Measurements from ENCODE around the gene TRMT44.

TRMT44 gene

GRCh38 chr4:8513931-8514330, 73.4 kb downstream of the TRMT44 start:
- peaks cover 6% of the 10 kb centered on the region for H3K9me3 Mint-ChIP-seq

GRCh38 chr4:8514391-8514790, 73.8 kb downstream of the TRMT44 start:
- ATAC-seq: no peak

More at GRCh38 chr4:8513931-8514330, 73.4 kb downstream of the TRMT44 start:
- H3K36me3 Mint-ChIP-seq: no peaks in the 10 kb centered on the region
- no peaks in the 10 kb centered on the region for H3K4me1 Mint-ChIP-seq
- DNase-seq (ENCODE audit: low spot score in 2 of 2) (no peak), ATAC-seq (no peak)
- no peak overlapping the region for H3K27ac Mint-ChIP-seq
- no peak overlapping the region for H3K4me3 Mint-ChIP-seq

GRCh38 chr4:8515316-8516060, 74.9 kb downstream of the TRMT44 start:
- DNase-seq (ENCODE audit: low spot score in 2 of 2) (no peak), ATAC-seq (no peak)
- no peak overlapping the region for H3K27ac Mint-ChIP-seq
- peaks cover 6% of the 10 kb centered on the region for H3K9me3 Mint-ChIP-seq
- no peaks in the 10 kb centered on the region for H3K4me1 Mint-ChIP-seq
- no peak overlapping the region for H3K4me3 Mint-ChIP-seq
- no peaks in the 10 kb centered on the region for H3K36me3 Mint-ChIP-seq

More at GRCh38 chr4:8514391-8514790, 73.8 kb downstream of the TRMT44 start:
- no peak for DNase-seq (ENCODE audit: low spot score in 2 of 2)
- Mint-ChIP-seq H3K36me3 (no peaks in the 10 kb centered on the region), H3K4me1 (no peaks in the 10 kb centered on the region), H3K4me3 (no peak overlapping the region), H3K27ac (no peak overlapping the region), H3K9me3 (peaks cover 6% of the 10 kb centered on the region)

- peak; percentile 23 for ATAC-seq
- Mint-ChIP-seq H3K4me3 (no peak overlapping the region), H3K27ac (no peak overlapping the region), H3K9me3 (peaks cover 6% of the 10 kb centered on the region), H3K4me1 (no peaks in the 10 kb centered on the region), H3K36me3 (no peaks in the 10 kb centered on the region)
- no peak for DNase-seq (ENCODE audit: low spot score in 2 of 2)
Observed at GRCh38 chr4:8516061-8516573, 75.5 kb downstream of the TRMT44 start.

- no peak for ATAC-seq
- no peak overlapping the region for H3K4me3 Mint-ChIP-seq
Observed at GRCh38 chr4:8516996-8517550, 76.5 kb downstream of the TRMT44 start.

GRCh38 chr4:8517946-8518345, 77.4 kb downstream of the TRMT44 start:
- H3K4me1 Mint-ChIP-seq: no peaks in the 10 kb centered on the region
- ATAC-seq (no peak), DNase-seq (ENCODE audit: low spot score in 2 of 2) (no peak)
- no peak overlapping the region for H3K27ac Mint-ChIP-seq
- H3K36me3 Mint-ChIP-seq: no peaks in the 10 kb centered on the region
- H3K9me3 Mint-ChIP-seq: peaks cover 5% of the 10 kb centered on the region
- no peak overlapping the region for H3K4me3 Mint-ChIP-seq

More at GRCh38 chr4:8516996-8517550, 76.5 kb downstream of the TRMT44 start:
- Mint-ChIP-seq H3K9me3 (peaks cover 6% of the 10 kb centered on the region), H3K36me3 (no peaks in the 10 kb centered on the region), H3K4me1 (no peaks in the 10 kb centered on the region), H3K27ac (no peak overlapping the region)
- DNase-seq (ENCODE audit: low spot score in 2 of 2): no peak

- Mint-ChIP-seq H3K27ac (no peak overlapping the region), H3K4me1 (no peaks in the 10 kb centered on the region), H3K36me3 (no peaks in the 10 kb centered on the region), H3K9me3 (no peaks in the 10 kb centered on the region), H3K4me3 (no peak overlapping the region)
- ATAC-seq (no peak), DNase-seq (ENCODE audit: low spot score in 2 of 2) (no peak)
Observed at GRCh38 chr4:8522160-8523120, 81.9 kb downstream of the TRMT44 start.

- Mint-ChIP-seq H3K9me3 (no peaks in the 10 kb centered on the region), H3K4me1 (no peaks in the 10 kb centered on the region), H3K27ac (no peak overlapping the region), H3K36me3 (no peaks in the 10 kb centered on the region), H3K4me3 (no peak overlapping the region)
- no peak for DNase-seq (ENCODE audit: low spot score in 2 of 2)
- ATAC-seq: no peak
Observed at GRCh38 chr4:8523175-8523574, 82.6 kb downstream of the TRMT44 start.

GRCh38 chr4:8523766-8524165, 83.2 kb downstream of the TRMT44 start:
- ATAC-seq: no peak
- Mint-ChIP-seq H3K9me3 (no peaks in the 10 kb centered on the region), H3K4me1 (no peaks in the 10 kb centered on the region), H3K4me3 (no peak overlapping the region), H3K27ac (no peak overlapping the region), H3K36me3 (no peaks in the 10 kb centered on the region)
- DNase-seq (ENCODE audit: low spot score in 2 of 2): no peak

- no peaks in the 10 kb centered on the region for H3K4me1 Mint-ChIP-seq
- no peak overlapping the region for H3K27ac Mint-ChIP-seq
- ATAC-seq: no peak
Observed at GRCh38 chr4:8524595-8525382, 84.2 kb downstream of the TRMT44 start.

GRCh38 chr4:8525383-8526120, 85.0 kb downstream of the TRMT44 start:
- no peak overlapping the region for H3K27ac Mint-ChIP-seq
- no peaks in the 10 kb centered on the region for H3K4me1 Mint-ChIP-seq
- no peaks in the 10 kb centered on the region for H3K36me3 Mint-ChIP-seq
- ATAC-seq (no peak), DNase-seq (ENCODE audit: low spot score in 2 of 2) (no peak)
- no peaks in the 10 kb centered on the region for H3K9me3 Mint-ChIP-seq
- H3K4me3 Mint-ChIP-seq: no peak overlapping the region

More at GRCh38 chr4:8524595-8525382, 84.2 kb downstream of the TRMT44 start:
- DNase-seq (ENCODE audit: low spot score in 2 of 2): no peak
- no peaks in the 10 kb centered on the region for H3K36me3 Mint-ChIP-seq
- H3K9me3 Mint-ChIP-seq: no peaks in the 10 kb centered on the region
- no peak overlapping the region for H3K4me3 Mint-ChIP-seq
